Right lobe of liver (tissue), 6 donors: ENCODE data around the gene RPSA. TPM values are rescaled to one million over a fixed set of nuclear protein-coding genes. Genes with fewer than 3 reads are reported as not detected.
A peak's percentile ranks its signal among the peaks of the same experiment; 100 is the strongest.

Experiments
- ATAC-seq, 4 donors: fragments of 200-7000 bp; cut with Tn5 transposase; one replicate each; pipeline ENCODE4 v1.9.1; 2020; ENCODE audit warnings: mild to moderate bottlenecking in 4 of 4, moderate library complexity in 4 of 4
- DNase-seq, 3 donors: peaks; one replicate each; pipeline ENCODE4 v3.0.0-alpha.2; 2020
- H3K27ac ChIP-seq, 3 donors: fragments of 200-600 bp; one replicate each; pipeline ENCODE4 v1.8.0; 2022
- H3K27me3 ChIP-seq, 2 donors: fragments of 200-600 bp; one replicate each; pipeline ENCODE4 v1.8.0; 2022
- H3K36me3 ChIP-seq, 4 donors: fragments of 200-600 bp; sonication (generic) in 1 of 4; one replicate each; pipeline versions ENCODE4 v1.5.1 to v1.8.0; 2017 to 2022; ENCODE audit warnings: control low read depth in 1 of 4
- H3K4me1 ChIP-seq, 4 donors: fragments of 200-600 bp; sonication (generic) in 1 of 4; one replicate each; pipeline versions ENCODE4 v1.5.1 to v1.8.0; 2017 to 2022; ENCODE audit warnings: control low read depth in 1 of 4
- H3K4me3 ChIP-seq, 3 donors: fragments of 200-600 bp; one replicate each; pipeline ENCODE4 v1.8.0; 2022
- H3K9me3 ChIP-seq, 4 donors: fragments of 200-600 bp; sonication (generic) in 1 of 4; one replicate each; pipeline versions ENCODE4 v1.5.1 to v1.8.0; 2017 to 2022; ENCODE audit warnings: control low read depth in 1 of 4
- CTCF ChIP-seq, 4 donors: fragments of 200-600 bp in 3 of 4; fragments of 450-650 bp in 1 of 4; IDR thresholded peaks; one replicate each; pipeline versions ENCODE4 v1.5.1 to v1.8.0; 2016 to 2022; ENCODE audit warnings: antibody characterized with exemption in 4 of 4, mild to moderate bottlenecking in 2 of 4
- POLR2A ChIP-seq: fragments of 450-650 bp; IDR thresholded peaks from one replicate; pipeline ENCODE4 v1.6.1; 2017; ENCODE audit warnings: antibody characterized with exemption, mild to moderate bottlenecking
- WGBS: methylation state at CpG from one replicate; pipeline ENCODE4 v1.1.6; 2018; ENCODE audit warnings: low coverage, low lambda C conversion rate; ENCODE audit not compliant: insufficient coverage; ENCODE audit errors: missing lambda C conversion rate; 5-methylcytosine and 5-hydroxymethylcytosine counted together
- intact Hi-C, 2 donors: fragments of 100-400 bp; cut with DNase I; formaldehyde crosslinking; loops; one replicate each; pipeline versions ENCODE4 v1.11.2 to v1.14.1; 2022
- total RNA-seq, 6 experiments: library from RNA; depleted of rRNA in 2 of 6; stranded (reverse); fragments of >200 nt in 2 of 6; fragmentation: NEBNext Ultra II Directional in 3 of 6; extraction: Animal tissue kit (Norgen Biotek cat#: 25700) in 3 of 6; gene quantifications; one replicate each; pipeline versions ENCODE4 v1.1.0 to v1.2.4, GENCODE V29; 2016 to 2023
- donor health status: DM: no; HTN: yes; CAD: no.
- donor health status: DM: no; HTN: no; CAD: no.
- donor health status: DM: no; HTN: no; CAD: no.
- donor health status: DM: no; HTN: yes; CAD: no.
- donor health status: DM: no; HTN: yes; CAD: no.

The RPSA gene
- total RNA-seq, 6 experiments from 2014 or later, result 209 to 448 (median 268) TPM

GRCh38 chr3:39429466-39429865, 22.9 kb downstream of the RPSA start:
- no peaks in the 10 kb centered on the region for H3K36me3 ChIP-seq
- H3K27me3 ChIP-seq, result no peaks in the 10 kb centered on the region
- H3K27ac ChIP-seq, result no peak overlapping the region
- no peak overlapping the region for H3K4me3 ChIP-seq
- DNase-seq (no peak), ATAC-seq (no peak)
- TF ChIP-seq CTCF (IDR thresholded peaks at IDR 0.05) (no peak), POLR2A (no peak)
- H3K9me3 ChIP-seq, result no peaks in the 10 kb centered on the region
- 83% methylated on average over 11 of the region's 11 CpGs for WGBS
- H3K4me1 ChIP-seq, result no peaks in the 10 kb centered on the region
- intact Hi-C loops, result no loop called here

GRCh38 chr3:39432342-39432741, 25.8 kb downstream of the RPSA start:
- no peak overlapping the region for H3K27ac ChIP-seq
- H3K4me3 ChIP-seq, result no peak overlapping the region
- DNase-seq (no peak), ATAC-seq (no peak)
- H3K36me3 ChIP-seq, result no peaks in the 10 kb centered on the region
- H3K27me3 ChIP-seq, result no peaks in the 10 kb centered on the region
- H3K4me1 ChIP-seq, result no peaks in the 10 kb centered on the region
- no peaks in the 10 kb centered on the region for H3K9me3 ChIP-seq
- intact Hi-C loops, result no loop called here
- WGBS, result 84% methylated on average over 5 of the region's 5 CpGs
- TF ChIP-seq POLR2A, result no peak
- no peak for TF ChIP-seq CTCF (IDR thresholded peaks at IDR 0.05)

GRCh38 chr3:39433642-39434041, 27.1 kb downstream of the RPSA start:
- 55% methylated on average over 3 of the region's 3 CpGs for WGBS
- intact Hi-C loops, result no loop called here
- peak in 3 of 4 donors; percentile 43 to 69 (median 53) for ATAC-seq
- DNase-seq, result no peak
- H3K9me3 ChIP-seq, result no peaks in the 10 kb centered on the region
- H3K4me3 ChIP-seq, result no peak overlapping the region
- TF ChIP-seq POLR2A (no peak), CTCF (IDR thresholded peaks at IDR 0.05) (no peak)
- H3K27me3 ChIP-seq, result no peaks in the 10 kb centered on the region
- no peaks in the 10 kb centered on the region for H3K36me3 ChIP-seq
- H3K4me1 ChIP-seq, result no peaks in the 10 kb centered on the region
- peak overlapping the region in 1 of 3 donors; percentile 57 for H3K27ac ChIP-seq

GRCh38 chr3:39434574-39434973, 28.1 kb downstream of the RPSA start:
- no peaks in the 10 kb centered on the region for H3K9me3 ChIP-seq
- intact Hi-C loops, result no loop called here
- no peaks in the 10 kb centered on the region for H3K4me1 ChIP-seq
- DNase-seq (no peak), ATAC-seq (no peak)
- H3K27ac ChIP-seq, result no peak overlapping the region
- no peak overlapping the region for H3K4me3 ChIP-seq
- WGBS, result 54% methylated on average over 3 of the region's 5 CpGs
- no peaks in the 10 kb centered on the region for H3K27me3 ChIP-seq
- H3K36me3 ChIP-seq, result no peaks in the 10 kb centered on the region
- no peak for TF ChIP-seq CTCF (IDR thresholded peaks at IDR 0.05)
- TF ChIP-seq POLR2A, result no peak
